Activated CD4-positive, CD25-positive, alpha-beta regulatory T cell (primary cell): ENCODE results near the gene PKHD1.
"Not testable (repeated sequence)": the region's sequence is repeated elsewhere in the genome, so short reads cannot be mapped to it uniquely, and the experiment has no call there.

Experiments used
- DNase-seq, 4 experiments: peaks; one replicate each; lab custom pipeline; 2025; lab: John Stamatoyannopoulos, UW

PKHD1 gene

GRCh38 chr6:51992876-51993275 lies 94.5 kb downstream of the PKHD1 start:
- DNase-seq, result no peak

DNA sequence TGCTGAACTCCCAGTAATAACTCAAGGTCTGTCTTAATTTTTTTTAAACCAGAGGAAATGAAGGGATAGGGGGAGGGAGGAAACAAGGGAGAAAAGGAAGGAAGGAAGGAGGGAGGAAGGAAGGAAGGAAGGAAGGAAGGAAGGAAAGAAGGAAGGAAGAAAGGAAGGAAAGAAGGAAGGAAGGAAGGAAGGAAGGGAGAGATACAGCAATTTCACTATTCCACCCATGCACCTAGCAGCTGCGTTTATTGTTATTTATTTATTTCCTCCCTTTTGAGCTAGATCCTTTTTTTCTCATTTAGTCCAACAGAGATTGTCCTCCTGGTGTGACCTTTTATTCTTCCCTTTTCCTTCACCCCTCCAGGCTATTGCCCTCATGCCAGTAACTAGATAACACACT lies 97.6 kb downstream of the PKHD1 start:
- DNase-seq, result no peak

- no peak for DNase-seq
Observed at GRCh38 chr6:51986864-51987263, 100.5 kb downstream of the PKHD1 start.

DNA sequence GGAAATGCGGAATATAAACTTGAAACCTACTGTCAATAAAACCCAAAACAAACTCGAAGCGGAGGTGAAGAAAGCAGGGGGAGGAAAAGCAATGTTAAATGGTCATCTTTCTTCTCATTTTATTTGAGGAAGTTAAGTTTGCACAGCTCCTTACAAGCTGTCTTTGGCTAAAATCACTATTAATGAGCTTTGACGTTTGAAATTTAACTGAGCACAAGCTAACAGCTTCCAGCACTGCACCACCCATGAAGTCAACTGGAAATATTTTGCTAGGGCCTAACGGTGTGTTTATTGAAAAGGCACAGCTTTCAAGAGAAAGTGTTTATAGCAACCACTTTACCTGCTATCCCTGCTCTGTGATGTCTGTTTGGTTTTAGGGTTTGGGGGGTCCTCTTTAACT lies 103.8 kb downstream of the PKHD1 start:
- DNase-seq, result no peak

GRCh38 chr6:51982695-51983094 lies 104.7 kb downstream of the PKHD1 start:
- DNase-seq, result not testable (repeated sequence)

- no peak for DNase-seq
Observed at GRCh38 chr6:51976374-51976773, 111.0 kb downstream of the PKHD1 start.

DNA sequence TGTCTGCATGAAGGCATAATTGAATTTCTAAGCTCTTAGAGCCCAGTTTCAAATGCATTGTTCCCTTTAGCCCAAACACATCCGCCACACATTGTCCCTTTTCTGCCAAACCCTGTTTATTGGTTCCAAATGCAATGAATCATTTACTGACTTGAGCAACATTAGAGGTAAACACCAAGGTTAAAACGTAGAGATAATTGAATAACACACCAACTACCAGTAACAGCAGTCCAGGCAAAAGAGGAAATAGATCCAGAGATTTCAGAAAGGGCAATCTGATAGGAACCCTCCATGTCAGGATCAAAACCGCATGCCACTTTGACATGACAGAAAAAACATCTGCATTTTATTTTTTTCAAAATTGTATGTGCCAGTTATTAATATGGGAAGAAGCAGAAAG lies 114.8 kb downstream of the PKHD1 start:
- DNase-seq, result no peak

DNA sequence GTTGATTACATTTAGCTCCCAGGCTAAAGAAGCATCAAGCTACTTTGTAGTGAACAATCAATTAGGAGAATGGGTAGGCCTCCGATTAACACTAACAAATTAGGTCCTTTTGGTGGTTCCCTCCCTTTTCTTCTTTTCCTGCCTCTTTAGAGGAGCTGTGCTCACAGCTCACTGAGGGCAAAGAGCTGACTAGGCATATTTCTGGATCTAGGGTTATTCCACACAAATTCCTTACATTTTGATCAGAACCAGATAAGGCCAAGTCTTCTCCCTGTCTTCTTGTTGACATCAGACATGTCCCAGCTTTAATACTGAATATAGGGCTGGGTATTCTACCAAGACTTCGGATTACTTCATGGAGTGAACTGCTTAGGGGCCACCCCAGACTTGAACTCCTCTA lies 119.1 kb downstream of the PKHD1 start:
- DNase-seq, result no peak

DNA sequence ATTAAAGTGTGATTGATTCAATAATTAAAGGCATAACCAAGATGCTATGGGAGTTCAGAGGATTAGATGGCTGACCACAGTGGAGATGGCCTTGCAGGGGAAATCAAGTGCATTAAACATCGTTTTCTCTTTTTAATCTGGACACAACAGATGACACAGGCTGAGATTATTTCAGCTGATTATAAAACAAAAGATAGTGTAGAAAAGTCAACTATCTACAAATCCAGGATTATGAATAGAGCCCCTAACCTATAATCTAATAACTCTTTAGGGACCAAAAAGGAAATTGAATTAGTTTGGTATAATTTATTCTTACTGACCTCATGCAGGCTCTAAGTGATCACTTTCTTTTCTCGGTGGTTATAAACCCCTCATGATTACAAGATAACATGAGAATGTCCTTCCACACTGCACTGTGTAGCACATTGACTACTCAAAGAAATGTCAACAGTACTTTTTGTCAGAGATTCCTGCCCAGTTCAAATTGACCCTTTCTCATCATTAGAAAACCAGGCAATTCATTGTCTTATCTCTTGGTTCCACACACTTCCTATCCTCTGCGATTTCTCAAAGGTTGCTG lies 122.1 kb downstream of the PKHD1 start:
- no peak for DNase-seq

DNA sequence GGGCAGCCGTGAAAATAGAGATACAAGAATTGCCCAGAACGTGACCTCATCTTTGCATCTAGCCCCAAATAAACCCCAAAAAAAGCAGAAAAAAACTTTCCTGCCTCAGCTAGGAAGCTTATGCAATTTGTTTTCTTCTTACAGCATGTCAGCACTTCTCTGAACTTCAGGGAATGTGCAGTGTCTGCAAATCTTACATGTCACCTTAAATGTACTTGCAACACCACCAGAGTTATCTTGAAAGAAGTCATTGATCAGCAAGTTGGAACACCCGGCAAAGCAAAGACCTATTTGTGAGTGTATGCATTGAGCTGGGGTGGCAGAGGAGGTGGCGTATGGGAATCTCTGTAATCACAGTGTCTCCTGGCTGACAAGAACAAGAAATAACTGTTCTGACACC lies 123.4 kb downstream of the PKHD1 start:
- DNase-seq, result no peak

DNA sequence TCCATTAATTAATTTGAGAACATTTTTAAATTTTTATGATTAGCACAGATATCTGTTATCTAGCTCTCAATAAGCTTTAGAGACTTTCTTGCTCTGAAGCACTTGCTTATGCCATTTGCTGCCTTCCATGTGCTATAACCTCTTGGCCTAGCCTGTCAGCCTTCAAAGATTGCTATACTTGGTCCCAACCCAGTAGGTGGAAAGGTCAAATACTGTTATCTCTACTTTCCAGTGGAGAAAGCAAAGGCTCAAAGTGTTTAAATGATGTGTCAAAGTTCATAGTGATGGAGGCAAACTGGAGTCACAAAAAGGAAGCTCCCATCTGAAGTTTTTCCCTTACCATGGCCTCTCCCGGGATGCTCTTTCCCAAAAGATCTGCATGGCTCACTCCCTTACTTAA lies 125.1 kb downstream of the PKHD1 start:
- no peak for DNase-seq

DNA sequence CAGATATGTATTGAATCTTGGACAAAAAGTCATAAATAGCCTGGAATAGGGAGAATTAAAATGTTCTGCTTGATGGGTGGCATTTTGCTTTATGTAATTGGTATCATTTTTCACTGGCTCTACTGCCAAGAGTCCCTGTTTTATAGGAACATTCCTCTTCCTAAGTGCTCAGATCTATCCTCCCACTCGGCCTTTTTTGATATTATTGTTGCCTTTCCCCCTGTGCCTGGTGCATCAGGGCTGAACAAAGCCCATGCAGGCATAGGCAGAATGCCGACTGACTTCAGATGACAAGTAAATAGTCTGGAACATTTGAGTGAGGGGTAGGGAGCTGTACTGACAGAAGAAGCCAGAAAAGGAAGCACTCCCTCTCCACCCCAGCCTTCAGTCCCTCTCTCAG lies 127.0 kb downstream of the PKHD1 start:
- DNase-seq, result no peak

- no peak for DNase-seq
Observed at GRCh38 chr6:51959744-51960383, 127.5 kb downstream of the PKHD1 start.

GRCh38 chr6:51954681-51955080 lies 132.7 kb downstream of the PKHD1 start:
- DNase-seq, result no peak

- DNase-seq, result no peak
Observed at GRCh38 chr6:51953246-51953645, 134.2 kb downstream of the PKHD1 start.

GRCh38 chr6:51951924-51952323 lies 135.5 kb downstream of the PKHD1 start:
- DNase-seq, result no peak

DNA sequence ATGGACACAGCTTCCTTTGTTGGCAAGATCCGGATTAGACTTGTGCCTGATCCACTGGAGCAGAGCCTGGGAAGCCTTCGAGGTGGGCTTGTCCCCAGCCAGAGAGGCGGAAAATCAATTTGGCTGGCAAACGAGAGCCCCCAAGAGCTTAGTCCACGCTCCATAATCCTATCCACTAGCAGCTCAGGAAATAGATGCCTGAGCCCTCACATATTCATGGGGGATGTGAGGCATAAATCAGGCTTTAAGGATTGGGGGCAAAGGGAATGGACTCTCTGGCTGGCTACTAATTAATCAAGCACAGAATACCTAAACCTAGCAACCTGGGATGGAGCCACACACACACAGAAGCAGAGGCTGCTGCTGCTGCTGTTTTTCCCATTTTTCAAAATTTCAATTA lies 137.9 kb downstream of the PKHD1 start:
- no peak for DNase-seq

DNA sequence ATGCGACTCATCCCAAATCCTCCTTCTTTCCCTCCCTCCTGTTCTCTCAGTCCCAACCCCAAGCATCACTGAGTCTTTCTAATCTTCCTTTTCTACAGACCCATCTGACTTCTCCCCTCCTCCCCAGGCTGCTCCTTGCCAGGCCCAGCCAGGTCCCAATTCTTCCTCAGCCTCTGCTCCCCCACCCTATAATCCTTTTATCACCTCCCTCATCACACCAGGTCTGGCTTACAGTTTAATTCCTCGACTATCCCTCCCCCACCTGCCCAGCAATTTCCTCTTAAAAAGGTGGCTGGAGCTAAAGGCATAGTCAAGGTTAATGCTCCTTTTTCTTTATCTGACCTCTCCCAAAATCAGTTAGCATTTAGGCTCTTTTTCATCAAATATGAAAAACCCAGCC lies 147.7 kb downstream of the PKHD1 start:
- DNase-seq, result not testable (repeated sequence)

GRCh38 chr6:51936531-51937290 lies 150.7 kb downstream of the PKHD1 start:
- DNase-seq, result no peak

GRCh38 chr6:51934098-51934497 lies 153.3 kb downstream of the PKHD1 start:
- DNase-seq, result no peak

DNA sequence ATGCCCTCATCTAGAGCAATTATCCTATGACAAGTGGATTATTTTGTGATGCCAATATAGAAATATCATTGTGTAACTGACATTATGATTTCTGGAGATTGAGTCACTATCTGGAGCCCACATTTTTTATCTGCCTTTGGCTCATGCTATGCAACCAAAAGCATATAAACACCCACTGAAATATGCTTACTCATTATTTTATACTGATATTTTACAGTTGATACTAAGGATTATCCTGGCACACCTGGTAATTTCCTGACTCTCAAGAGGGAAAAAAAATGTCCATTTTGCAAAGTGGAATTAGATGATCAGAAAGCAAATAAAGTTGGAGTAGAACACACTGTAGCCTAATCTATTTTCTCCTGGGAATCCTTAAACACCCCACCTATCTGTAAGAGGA lies 154.5 kb downstream of the PKHD1 start:
- no peak for DNase-seq

DNA sequence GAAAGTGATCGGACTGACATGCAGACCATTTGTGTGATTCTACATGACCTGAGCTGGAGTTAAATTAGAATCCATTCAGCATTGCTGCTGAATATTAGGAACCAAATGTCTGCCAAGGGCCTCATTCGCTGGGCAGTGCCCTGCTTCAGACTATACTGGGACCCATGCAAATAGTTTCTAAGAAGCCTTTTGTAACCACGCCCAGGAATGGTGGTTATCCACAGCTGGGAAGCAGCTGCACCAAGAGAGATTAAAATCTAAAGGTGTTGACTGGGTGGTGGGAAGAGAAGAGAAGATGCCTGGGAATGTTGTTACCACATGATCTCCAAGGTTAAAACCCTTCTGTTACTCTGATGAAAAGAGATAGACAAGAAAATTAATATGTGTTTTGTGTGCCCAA lies 156.8 kb downstream of the PKHD1 start:
- DNase-seq, result no peak

- DNase-seq, result no peak
Observed at GRCh38 chr6:51929934-51930574, 157.4 kb downstream of the PKHD1 start.
